Hematopoietic multipotent progenitor cell treated with erythropoietin and hydrocortisone succinate and interleukin-3 and kit ligand, for 4 days (in vitro differentiated cells): Measurements from ENCODE around the gene THY1.
A peak's percentile ranks its signal among the peaks of the same experiment; 100 is the strongest.
"Not testable (repeated sequence)": the region's sequence is repeated elsewhere in the genome, so short reads cannot be mapped to it uniquely, and the experiment has no call there.

Experiments
- DNase-seq: peaks from one replicate; pipeline ENCODE4 v3.0.0-alpha.2; 2015

THY1 gene

DNA sequence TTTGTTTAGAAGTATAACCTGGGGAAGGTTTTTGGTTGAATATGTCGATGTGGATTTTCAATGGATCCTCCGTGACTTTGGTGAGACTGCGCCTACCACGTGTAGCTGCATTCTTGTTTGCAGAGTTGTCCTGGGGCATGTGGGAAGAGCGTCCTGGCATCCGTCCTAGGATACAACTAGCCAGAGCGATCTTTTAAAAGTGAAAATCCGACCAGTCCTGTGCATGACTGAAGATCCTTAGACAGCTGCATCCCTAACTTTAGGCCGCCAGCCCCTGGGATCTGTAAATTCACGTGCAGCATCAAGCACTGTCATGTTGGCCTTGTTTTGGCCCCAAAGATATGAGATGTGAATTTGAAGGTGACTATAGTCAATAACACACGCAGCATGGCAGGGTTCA lies 22.4 kb upstream of the THY1 start:
- no peak for DNase-seq

DNA sequence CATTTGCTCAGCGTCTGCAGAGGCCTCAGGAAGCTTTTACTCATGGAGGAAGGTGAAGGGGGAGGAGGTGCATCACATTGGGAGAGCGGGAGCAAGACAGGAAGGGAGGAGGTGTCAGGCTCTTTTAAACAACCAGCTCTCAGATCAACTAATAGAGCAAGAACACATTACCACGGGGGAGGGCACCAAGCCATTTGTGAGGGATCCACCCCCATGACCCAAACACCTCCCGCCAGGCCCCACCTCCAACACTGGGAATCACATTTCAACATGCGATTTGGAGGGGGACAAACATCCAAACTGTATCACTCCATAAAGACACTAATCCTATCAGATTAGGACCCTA lies 18.9 kb upstream of the THY1 start:
- no peak for DNase-seq

DNA sequence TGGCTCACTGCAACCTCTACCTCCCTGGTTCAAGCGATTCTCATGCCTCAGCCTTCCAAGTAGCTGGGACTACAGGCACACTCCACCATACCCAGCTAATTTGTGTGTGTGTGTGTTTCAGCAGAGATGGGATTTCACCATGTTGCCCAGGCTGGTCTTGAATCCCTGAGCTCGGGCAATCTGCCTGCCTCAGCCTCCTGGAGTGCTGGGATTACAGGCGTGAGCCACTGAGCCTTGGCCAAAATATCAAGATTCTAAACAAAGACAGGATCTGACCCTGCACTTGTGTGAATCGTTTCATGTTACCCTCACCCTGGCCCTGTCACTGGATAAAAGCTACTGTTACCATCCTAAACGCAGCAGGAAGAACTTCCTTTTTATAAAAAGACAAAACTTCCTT lies 15.6 kb upstream of the THY1 start:
- DNase-seq, result no peak

DNA sequence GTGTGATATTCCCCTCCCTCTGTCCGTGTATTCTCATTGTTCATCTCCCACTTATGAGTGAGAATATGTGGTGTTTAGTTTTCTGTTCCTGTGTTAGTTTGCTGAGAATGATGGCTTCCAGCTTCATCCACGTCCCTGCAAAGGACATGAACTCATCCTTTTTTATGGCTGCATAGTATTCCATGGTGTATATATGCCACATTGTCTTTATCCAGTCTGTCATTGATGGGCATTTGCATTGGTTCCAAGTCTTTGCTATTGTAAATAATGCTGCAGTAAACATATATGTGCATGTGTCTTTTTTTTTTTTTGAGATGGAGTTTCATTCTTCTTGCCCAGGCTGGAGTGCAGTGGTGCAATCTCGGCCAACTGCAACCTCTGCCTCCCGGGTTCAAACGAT lies 14.5 kb upstream of the THY1 start:
- not testable (repeated sequence) for DNase-seq

DNA sequence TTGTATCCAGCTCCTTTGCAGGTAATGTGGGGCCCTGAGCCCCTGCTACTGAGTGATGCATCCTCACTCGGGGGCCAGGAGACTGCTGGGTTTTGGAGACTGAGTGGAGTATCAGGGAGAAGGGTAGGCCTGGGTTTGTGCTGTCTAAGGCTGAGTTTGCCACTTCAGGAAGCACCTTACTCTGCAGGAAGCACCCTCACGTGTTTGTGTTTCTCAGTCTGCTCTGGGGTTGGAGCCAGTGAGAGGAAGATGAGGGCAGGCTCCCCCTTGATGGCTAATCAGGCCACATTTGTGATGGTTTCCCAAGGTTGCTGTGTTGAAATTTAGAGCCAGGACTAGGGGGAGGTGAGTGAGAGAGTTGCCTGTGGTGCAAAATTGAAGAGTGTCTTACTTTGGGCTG lies 13.7 kb upstream of the THY1 start:
- peak; percentile 54 for DNase-seq

DNA sequence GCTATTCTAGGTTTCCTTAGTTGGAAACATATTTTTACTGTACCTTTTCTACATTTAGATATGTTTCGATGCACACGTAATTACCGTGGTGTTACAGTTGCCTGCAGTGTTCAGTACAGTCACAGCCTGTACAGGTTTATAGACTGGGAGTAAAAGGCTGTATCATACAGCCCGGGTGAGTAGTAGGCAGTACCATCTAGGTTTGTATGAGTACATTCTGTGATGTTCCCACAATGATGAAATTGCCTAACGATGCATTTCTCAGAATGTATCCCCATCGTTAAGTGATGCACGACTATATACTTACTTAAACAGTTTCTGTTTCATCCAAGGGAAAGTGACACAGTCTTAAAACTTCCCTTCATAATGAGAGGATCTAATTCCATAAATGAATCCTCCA lies 13.1 kb upstream of the THY1 start:
- DNase-seq, result no peak

DNA sequence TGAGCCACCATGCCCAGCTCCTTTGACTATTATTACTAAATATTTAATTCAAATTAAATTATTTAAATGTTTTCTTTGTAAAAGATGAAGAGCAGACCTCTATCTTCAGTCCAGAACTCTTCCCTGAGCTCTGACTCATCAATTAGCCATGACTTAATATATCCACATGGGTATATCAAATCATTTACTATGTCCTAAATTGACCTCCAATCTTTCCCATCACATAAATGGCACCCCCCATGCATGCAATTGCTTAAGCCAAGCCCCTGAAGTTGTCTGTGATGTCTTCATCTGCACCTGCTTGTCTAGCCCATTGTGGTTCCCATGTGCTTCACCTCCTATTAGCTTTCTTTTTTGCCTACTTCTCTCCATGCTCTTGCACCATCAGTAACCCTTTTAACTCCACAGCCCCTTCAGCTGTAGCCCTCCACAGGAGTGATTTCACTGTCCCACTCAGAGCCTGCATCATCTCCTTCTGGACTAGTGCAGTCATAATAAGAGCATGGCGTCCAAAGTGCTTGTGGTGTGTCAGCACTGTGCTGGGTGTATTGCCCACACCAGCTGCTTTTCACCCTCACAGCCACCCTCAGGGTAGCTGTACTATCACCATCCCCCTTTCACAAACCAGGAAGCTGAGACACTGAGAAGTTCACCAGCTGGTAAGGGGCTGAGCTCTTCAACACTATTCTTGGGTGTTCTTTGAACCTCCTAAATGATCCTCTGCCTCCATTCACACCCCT lies 11.8 kb upstream of the THY1 start:
- no peak for DNase-seq

DNA sequence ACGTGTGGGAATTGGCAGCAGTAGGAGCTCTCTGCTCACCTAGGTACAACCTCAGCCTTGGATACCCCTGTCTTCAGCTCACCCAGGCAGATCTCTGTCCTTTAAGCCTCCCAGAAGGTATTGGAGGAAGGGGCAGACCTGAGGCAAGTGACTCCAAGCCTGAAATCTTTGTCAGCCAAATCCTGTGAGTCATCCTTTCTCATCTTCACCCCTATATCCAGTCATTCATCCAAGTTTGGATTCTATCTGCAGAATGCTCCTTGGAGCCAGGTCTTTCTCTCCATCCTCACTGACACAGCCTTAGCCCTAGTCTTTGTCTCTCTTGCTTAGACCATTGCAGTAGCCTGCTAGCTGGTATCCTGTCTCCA lies 10.4 kb upstream of the THY1 start:
- DNase-seq, result no peak

DNA sequence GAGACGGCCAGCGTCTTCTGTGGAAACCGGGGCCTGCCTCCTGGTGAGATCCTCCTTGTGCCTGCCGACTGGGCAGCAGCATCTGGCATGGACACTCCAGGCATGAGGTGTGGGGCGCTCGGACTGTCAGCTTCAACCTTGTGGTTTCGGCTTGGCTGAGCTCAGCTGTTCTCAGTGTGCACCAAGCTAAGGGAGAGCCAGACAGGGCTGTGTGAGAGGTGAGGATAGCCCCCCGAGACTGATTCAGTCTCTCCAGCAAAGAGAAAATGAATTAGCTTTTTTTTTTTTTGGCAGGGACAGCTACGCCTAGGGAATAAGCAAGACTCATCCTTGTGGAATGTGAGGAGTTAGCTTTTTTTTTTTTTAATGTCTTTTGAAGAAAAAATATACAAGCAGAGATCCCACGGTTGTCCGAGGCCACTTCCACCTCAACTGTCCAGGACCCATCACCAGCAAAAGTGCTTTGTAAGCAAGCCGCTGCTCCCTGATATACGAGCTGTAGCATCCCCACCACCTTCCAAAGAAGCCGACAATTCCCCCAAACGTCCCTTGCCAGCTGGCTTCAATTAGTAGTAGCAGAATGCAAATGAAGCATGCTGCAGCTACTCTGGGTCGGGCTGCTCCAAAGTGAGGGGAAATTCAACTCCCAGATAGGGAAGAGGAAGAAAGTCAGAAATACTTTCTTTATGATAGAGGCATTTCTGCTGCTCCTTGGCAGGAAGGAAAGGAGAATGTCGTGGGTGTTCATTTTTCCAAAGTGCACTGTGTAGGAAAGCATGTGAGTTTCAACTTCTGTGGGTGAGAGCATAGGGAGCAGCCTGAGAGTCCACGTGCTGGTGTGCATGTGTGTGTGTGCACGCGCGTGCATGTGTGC lies 9.7 kb upstream of the THY1 start:
- no peak for DNase-seq

DNA sequence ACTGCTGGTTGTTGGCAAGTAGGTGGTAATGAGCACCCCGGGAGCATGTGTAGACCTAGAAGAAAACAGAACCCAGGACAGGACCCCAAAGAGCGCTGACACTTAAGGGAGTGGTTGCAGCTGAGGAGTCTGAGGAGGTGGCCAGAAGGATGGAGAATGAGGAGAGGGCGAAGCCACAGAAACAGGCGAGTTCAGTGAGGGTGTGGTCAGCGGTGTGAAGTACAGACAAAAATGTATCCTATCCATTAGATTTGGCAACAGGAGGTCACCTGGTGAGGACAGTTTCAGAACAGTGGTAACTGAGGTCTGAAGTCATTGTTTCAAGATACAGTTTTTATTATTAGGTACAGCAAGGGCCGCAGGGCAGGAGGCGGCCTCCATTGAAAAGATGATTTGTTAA lies 8.6 kb upstream of the THY1 start:
- no peak for DNase-seq

DNA sequence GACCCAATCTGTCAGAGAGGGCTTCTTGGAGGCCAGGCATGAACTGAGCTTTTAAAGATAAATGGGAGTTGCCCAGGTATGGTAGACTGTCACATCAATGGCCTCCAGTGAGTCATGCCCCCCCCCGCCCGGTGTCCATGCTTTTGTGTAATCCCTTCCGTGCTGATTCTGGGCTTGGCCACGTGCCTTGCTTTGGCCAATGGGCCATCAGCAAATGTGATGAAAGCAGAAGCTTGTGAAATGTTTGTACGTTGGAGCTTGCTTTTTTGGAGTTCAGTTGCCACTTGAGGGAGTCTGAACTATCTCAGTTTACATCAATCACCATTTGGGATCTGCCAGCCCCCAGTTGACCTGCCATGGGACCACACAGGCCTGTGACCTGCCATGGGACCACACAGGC lies 4.3 kb upstream of the THY1 start:
- DNase-seq, result no peak

DNA sequence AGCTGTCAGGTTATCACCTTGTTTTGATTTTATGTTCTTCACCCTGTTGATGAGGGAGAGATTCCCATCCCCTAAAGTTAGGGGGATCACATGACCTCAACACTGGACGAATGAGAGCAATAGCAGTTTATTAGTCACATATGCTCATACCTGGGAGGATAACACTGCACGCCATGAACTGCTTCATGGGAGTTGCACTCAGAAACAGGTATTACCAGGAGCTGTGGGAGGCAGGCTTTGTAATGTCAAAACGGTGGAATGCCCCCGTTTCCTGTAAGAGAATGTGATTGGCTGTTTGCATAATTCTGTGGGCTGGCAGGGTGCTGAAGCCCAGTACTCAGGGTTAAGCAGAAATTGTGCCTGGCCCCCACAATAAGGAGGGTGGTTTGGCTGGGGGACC lies 3.2 kb upstream of the THY1 start:
- no peak for DNase-seq

DNA sequence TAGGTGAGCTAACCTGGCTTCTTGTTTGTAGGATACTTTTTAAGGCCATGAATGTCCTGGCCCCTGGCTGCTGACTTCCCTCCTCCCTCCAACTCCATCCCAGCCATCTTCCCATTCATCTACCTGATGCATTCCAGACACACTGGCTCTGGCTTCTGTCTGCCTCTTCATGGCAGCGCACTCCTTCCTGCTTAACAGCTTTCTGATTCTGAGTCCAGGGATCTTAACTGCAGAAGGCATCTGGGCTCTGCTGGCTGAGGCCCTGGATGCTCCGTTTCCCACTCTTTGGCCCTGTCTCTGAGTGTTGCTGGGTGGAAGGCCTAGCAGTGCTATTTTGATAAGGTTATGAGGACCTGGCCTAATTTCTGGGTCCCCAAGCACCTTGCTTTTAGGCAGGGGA lies 1.8 kb upstream of the THY1 start:
- no peak for DNase-seq

DNA sequence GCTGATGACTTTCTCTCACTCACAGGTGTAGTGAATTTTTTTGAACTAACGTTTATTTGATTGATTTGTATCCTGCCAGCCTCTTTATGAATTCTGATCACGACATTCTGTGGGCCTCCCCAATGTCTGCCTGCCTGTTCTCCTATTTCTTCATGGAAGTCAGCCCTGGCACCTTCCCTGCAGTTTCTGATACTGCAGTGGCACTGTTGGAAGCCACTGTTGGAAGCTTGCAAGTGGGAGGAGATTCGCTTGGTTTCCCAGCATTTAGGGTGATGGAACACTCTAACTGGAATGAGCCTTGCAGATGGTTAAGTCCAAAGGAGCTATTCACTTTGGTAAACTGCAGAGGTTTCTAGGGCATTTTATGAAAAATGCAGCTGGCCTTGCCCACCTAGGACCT lies 1.3 kb upstream of the THY1 start:
- DNase-seq, result no peak

DNA sequence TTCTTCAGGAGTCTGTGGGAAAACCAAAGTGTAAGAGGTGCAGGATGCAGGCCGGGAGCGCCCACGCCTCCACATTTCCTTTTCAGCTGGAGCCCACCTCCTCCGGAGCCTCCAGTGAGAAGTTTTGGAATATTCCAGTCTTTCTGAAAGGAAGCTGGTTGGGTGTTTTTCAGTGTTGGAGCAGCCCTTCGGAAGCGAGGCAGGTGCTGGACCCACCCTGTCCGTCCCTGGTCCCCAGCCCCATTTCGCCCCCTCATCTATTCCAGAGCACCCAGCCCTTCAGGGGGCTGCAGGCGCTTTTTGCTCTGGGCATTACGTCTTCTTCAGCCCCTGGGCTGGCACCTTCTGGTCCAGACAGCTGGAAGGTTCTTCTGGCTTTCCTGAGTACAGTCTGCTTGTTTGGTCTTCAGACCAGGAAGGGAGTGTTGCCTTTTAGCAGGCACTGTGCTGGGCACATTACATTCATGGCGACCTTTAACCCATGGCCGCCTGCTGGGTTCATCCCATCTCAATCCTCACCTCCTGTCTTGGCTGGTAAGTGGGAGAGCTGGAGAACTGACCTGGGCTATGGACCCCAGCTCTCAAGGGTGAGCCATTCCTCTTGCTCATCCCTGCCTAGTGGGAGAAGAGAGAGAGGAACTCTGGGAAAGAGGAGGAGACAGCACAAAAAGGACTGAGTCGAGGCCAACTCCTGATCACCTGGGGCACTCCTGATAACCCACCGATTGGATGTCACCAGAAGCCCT lies 710 bp upstream of the THY1 start:
- DNase-seq, result no peak

DNA sequence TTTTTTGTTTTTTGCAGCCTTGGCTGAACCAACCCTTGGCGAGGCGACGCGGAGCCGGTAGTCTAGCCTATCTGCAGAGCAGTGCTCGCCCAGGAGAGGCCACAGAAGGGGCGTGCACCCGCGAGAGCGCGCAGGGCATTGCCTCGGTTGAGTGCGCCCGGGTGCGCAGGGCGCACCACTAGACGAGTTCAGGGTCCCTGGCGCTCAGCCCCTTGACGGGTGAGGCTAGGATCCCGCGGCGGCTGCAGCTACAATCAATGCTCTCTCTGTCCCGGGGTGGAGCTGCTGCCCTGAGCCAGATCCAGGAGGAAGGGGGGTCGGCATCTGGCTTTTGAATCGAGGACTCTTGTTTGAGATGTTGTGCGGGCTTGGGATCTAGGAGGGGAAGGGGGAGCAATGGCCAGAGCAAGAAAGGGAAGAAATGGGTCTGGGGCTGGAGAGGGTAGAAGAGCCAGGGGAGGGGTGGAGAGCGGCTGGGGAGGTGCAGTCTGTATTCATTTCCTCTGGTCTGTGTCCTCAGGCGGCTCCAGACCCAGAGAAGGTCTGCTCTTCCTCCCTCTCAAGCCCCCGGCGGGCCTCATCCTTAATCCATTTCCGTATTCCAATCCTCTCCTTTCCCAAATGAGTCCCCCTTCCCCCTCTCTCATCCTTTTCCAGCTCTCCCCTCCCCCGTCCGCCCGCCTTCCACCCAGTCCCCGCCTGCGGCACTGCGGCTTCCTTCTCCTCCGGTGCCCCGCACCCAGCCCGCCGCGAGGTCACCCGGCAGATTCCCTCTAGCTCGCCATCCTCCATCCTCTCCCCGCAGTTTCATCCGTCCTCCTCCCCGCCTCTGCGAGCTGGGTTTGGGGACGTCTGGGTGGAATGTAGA lies 797 bp downstream of the THY1 start:
- peak; percentile 36 for DNase-seq

DNA sequence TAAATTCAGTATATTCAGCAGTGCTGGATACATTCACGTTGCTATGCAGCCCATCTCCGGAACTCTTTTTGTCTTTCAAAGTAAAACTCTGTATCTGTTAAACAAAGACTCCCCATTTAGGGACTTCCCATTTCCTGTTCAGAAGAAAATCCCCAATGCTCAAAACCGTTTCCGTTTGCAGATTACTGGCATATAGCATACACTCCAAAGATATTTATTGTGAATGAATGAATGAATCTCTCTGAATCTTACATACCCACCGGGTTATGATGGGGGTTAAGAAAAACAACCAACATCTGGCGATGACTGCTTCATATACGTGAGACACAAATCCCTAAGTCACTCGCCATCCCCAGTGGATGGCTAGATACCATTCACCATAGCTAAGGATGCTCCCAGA lies 1.6 kb downstream of the THY1 start:
- no peak for DNase-seq

DNA sequence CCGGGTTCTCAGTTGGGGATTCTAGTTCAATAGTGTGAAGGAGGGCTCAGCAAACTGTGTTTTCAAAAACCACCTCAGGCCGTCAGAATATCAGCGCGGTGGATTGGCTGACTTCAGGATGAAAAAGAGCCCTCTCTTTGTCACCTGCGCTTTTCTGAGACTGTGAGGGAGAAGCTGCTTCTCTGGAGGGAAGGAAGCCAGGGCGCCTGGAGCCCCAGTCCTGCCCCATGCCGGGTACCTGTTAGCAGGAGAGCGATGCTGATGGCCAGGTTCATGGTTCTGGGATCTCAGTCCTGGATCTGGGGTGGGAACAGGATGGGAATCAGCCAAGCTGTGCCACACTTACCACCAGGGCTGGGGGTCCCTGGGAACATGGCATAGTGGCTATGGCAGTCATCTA lies 2.3 kb downstream of the THY1 start:
- no peak for DNase-seq

DNA sequence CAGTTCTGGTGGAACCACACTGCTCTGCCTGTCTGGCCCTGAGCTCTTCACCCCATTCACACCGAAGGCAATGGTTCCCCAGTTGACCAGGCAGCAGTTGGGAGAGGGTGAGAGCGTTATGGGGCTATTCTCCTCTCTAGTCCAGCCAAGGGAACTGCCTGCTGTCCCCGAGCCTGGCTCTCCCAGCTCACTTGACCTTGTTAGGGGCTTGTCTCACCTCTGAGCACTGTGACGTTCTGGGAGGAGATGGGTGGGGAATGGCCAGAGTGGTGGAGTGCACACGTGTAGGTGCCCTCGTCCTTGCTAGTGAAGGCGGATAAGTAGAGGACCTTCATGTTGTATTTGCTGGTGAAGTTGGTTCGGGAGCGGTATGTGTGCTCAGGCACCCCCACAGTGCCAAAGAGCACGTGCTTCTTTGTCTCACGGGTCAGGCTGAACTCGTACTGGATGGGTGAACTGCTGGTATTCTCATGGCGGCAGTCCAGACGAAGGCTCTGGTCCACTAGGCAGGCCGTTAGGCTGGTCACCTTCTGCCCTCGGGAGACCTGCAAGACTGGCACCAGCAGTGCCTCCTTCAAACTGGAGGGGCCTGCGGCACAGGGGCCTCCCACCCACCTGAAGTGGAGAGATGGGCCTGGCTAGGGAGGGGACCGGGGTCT lies 3.0 kb downstream of the THY1 start:
- no peak for DNase-seq

DNA sequence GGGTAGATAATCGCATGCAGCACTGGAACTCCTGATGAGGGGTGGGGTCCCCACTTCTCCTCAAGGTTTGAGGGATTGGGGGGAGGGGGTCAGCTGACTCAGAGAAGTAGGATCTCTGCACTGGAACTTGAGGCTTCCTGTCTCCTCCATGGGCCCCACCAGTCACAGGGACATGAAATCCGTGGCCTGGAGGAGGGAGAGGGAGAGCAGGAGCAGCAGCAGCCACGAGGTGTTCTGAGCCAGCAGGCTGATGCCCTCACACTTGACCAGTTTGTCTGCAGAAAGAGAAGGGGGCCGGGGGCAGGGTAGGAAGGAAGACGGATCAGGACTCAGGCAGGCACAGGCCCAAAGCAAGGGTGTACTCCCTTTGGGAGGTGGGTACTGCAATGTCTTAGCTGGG lies 3.7 kb downstream of the THY1 start:
- no peak for DNase-seq

DNA sequence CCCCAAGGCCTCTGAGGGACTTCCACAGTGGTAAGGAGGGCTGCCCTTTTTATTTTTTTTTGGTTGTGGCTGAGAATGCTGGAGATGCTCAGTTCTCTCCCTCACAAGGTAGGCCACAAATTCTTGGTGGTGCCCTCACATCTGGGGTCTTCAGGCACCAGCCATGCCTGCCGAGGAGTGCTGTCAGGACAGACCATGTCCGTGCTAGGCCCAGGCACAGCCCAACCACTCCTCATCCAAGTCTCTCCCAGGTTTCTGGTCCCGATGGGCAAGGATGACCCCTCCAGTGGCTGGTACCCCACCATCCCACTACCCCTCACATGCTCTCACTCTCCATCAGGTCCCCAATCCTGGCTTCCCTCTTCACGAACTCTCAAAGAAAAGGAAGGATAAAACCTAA lies 4.2 kb downstream of the THY1 start:
- DNase-seq, result no peak

DNA sequence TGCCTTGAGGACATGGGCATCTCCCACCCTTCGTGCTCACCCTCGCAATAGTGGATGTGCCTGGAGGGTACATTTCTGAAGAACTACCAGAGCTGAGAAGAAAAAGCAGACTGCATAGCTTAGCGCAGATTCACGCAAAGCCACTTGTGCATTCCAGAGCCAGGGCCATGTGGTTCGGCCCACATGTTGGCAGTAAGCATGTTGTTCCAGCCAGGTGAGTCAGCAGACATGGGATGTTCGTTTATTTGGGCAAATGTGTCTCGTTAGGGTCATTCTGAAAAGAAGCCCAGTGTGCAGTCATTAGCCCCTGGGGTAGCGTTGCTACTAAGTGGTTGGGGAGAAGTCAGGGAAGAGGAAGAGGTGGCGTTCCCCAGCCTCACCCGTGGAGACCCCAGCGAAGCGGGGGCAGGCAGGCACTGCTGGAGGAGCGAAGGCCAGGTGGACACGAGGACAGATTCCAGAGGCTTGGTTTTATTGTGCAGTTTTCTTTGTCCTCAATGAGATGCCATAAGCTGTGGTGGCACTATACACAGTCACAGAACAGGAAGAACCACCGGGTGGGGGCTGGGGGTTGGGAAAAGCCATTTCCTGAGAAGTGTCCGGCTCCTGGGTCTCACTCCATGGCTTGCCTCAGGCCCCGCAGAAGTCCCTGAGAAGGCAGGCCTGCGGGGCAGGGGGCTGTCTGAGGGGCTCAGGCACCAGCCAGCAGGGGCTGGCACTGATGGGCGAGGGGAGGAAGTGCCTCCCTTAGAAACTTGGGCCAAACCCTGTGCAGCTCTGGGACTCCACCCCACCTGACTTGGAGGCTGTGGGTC lies 5.0 kb downstream of the THY1 start:
- DNase-seq, result no peak
